Measurements from ENCODE around the gene TRERF1.
"Not testable (repeated sequence)": the region's sequence is repeated elsewhere in the genome, so short reads cannot be mapped to it uniquely, and the experiment has no call there.

- TF ChIP-seq CTCF, POLR2A (IDR thresholded peaks at IDR 0.05): not testable (repeated sequence)
Measured at GRCh38 chr6:42202131-42202915, 249.4 kb downstream of the TRERF1 start.
